ENCODE results near the gene FBXL16. TPM values are rescaled to one million over a fixed set of nuclear protein-coding genes. Genes with fewer than 3 reads are reported as not detected.

Gene FBXL16
- polyA plus RNA-seq, 1 experiment: 0.67 TPM

- POLR2A ChIA-PET: no interaction called here
- Histone ChIP-seq H3K4me3 (ENCODE audit: low read depth, low read length) (peak overlapping the region; percentile 66), H3K27me3 (ENCODE audit: control insufficient read depth, insufficient read depth, low read length) (no peaks in the 10 kb centered on the region), H3K36me3 (ENCODE audit: control insufficient read depth, insufficient read depth, low read length) (peaks cover 7% of the 10 kb centered on the region)
- no peak for TF ChIP-seq CTCF (IDR thresholded peaks at IDR 0.05; ENCODE audit: insufficient read depth, low read depth, low read length)
- no peak for DNase-seq (ENCODE audit: low read depth)
- CTCF ChIA-PET: interaction anchor here (1.5 to 2.8 kb wide), 2 partner anchors 15 to 60 kb away, joined by 3 to 14 read pairs; partner anchors contain the start of gene RPUSD1
Measured at GRCh38 chr16:727291-727977, 21.8 kb upstream of the FBXL16 start.

- Histone ChIP-seq H3K27me3 (ENCODE audit: control insufficient read depth, insufficient read depth, low read length) (no peaks in the 10 kb centered on the region), H3K4me3 (ENCODE audit: low read depth, low read length) (peak within 1 kb of the TSS; percentile 66), H3K36me3 (ENCODE audit: control insufficient read depth, insufficient read depth, low read length) (peaks cover 4% of the 10 kb centered on the region; the same call in 1 of the 2 replicates)
- CTCF ChIA-PET: interaction anchor here (1.3 to 2.9 kb wide), 4 partner anchors 11 to 16 kb away, joined by 3 to 18 read pairs (median 14); partner anchors contain the start of gene METRN
- POLR2A ChIA-PET: no interaction called here
- no peak for DNase-seq (ENCODE audit: low read depth)
- no peak for TF ChIP-seq CTCF (IDR thresholded peaks at IDR 0.05; ENCODE audit: insufficient read depth, low read depth, low read length)
Measured at GRCh38 chr16:726438-727290, 21.1 kb upstream of the FBXL16 start, which contains the start of the genes CCDC78 and HAGHL. CCDC78 (minus strand) TSS chr16:726443; CDS start chr16:726367, 76 bp downstream. HAGHL (plus strand) TSS chr16:727106; CDS start chr16:727510, 404 bp downstream.

GRCh38 chr16:726188-726437, 20.5 kb upstream of the FBXL16 start:
- ChIA-PET POLR2A (no interaction called here), CTCF (interaction anchor here (1.3 to 2.9 kb wide), 3 partner anchors 10 to 15 kb away, joined by 3 to 18 read pairs (median 14); partner anchors contain the start of gene METRN)
- Histone ChIP-seq H3K27me3 (ENCODE audit: control insufficient read depth, insufficient read depth, low read length) (no peaks in the 10 kb centered on the region), H3K4me3 (ENCODE audit: low read depth, low read length) (no peak overlapping the region), H3K36me3 (ENCODE audit: control insufficient read depth, insufficient read depth, low read length) (0 out of 2 replicates have a peak, but pooled peaks cover 2% of the 10 kb centered on the region)
- TF ChIP-seq CTCF (IDR thresholded peaks at IDR 0.05; ENCODE audit: insufficient read depth, low read depth, low read length): no peak
- no peak for DNase-seq (ENCODE audit: low read depth)

GRCh38 chr16:725463-726187, 20.0 kb upstream of the FBXL16 start:
- CTCF ChIA-PET: interaction anchor here (1.1 to 2.9 kb wide), 4 partner anchors 10 to 15 kb away, joined by 3 to 18 read pairs (median 8); partner anchors contain the start of genes CIAO3 and METRN
- POLR2A ChIA-PET: no interaction called here
- TF ChIP-seq CTCF (IDR thresholded peaks at IDR 0.05; ENCODE audit: insufficient read depth, low read depth, low read length): no peak
- Histone ChIP-seq H3K36me3 (ENCODE audit: control insufficient read depth, insufficient read depth, low read length) (0 out of 2 replicates have a peak, but pooled peaks cover 2% of the 10 kb centered on the region), H3K27me3 (ENCODE audit: control insufficient read depth, insufficient read depth, low read length) (no peaks in the 10 kb centered on the region), H3K4me3 (ENCODE audit: low read depth, low read length) (no peak overlapping the region)
- DNase-seq (ENCODE audit: low read depth): no peak
